PFSK-1 (cell line): ENCODE results near the gene AIF1L.

Experiments used
- POLR2AphosphoS5 ChIP-seq: IDR thresholded peaks from 2 replicates; pipeline ENCODE4 v1.6.1; 2012; ENCODE audit warnings: low read depth, mild to moderate bottlenecking, control low read depth, low read length, moderate library complexity
- SIN3A ChIP-seq: IDR thresholded peaks from 2 replicates; pipeline ENCODE4 v1.6.1; 2012; ENCODE audit warnings: mild to moderate bottlenecking, low read length, moderate library complexity, borderline replicate concordance; ENCODE audit not compliant: insufficient read depth
- TAF1 ChIP-seq: IDR thresholded peaks from 2 replicates; pipeline ENCODE4 v1.6.1; 2012; ENCODE audit warnings: low read length, control low read depth, borderline replicate concordance; ENCODE audit not compliant: insufficient read depth

DNA sequence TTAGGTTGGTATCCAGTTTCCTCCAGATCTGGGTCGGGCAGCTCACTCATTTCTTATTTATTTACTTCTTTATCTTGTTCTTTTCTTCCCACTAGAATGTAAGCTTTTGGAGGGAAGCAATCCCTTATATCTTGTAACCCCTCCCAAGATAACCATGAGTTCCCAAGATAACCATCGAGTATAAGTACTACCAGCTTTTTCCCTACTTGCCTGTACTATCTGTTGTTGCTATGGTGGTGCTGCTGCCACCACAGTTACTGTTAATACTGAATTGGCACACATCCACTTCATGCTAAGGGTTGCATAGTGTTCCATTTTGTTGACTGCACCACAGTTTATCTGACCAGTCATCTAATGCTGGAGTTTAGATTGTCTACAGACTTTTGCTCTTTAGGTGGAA lies 48.9 kb downstream of the AIF1L start:
- TF ChIP-seq SIN3A, result no peak
- no peak for TF ChIP-seq POLR2AphosphoS5
- no peak for TF ChIP-seq TAF1
